Retinal pigment epithelial cell (primary cell): ENCODE measurements around the gene OTUD3.

ENCODE experiments used
- DNase-seq: peaks from one replicate; pipeline ENCODE4 v3.0.0-alpha.2; 2010; ENCODE audit warnings: low read depth
- H3K4me3 ChIP-seq: 2 replicates; pipeline ENCODE4 v1.5.1; 2011; ENCODE audit warnings: mild to moderate bottlenecking, low read length, control low read depth, moderate library complexity
- TF ChIP-seq, protein P1 (sequence below): conservative IDR thresholded peaks from 2 replicates; pipeline ENCODE4 v1.5.1; 2011; ENCODE audit warnings: low read depth, low read length, control low read depth, inconsistent platforms

OTUD3 gene, protein sequence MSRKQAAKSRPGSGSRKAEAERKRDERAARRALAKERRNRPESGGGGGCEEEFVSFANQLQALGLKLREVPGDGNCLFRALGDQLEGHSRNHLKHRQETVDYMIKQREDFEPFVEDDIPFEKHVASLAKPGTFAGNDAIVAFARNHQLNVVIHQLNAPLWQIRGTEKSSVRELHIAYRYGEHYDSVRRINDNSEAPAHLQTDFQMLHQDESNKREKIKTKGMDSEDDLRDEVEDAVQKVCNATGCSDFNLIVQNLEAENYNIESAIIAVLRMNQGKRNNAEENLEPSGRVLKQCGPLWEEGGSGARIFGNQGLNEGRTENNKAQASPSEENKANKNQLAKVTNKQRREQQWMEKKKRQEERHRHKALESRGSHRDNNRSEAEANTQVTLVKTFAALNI

DNA sequence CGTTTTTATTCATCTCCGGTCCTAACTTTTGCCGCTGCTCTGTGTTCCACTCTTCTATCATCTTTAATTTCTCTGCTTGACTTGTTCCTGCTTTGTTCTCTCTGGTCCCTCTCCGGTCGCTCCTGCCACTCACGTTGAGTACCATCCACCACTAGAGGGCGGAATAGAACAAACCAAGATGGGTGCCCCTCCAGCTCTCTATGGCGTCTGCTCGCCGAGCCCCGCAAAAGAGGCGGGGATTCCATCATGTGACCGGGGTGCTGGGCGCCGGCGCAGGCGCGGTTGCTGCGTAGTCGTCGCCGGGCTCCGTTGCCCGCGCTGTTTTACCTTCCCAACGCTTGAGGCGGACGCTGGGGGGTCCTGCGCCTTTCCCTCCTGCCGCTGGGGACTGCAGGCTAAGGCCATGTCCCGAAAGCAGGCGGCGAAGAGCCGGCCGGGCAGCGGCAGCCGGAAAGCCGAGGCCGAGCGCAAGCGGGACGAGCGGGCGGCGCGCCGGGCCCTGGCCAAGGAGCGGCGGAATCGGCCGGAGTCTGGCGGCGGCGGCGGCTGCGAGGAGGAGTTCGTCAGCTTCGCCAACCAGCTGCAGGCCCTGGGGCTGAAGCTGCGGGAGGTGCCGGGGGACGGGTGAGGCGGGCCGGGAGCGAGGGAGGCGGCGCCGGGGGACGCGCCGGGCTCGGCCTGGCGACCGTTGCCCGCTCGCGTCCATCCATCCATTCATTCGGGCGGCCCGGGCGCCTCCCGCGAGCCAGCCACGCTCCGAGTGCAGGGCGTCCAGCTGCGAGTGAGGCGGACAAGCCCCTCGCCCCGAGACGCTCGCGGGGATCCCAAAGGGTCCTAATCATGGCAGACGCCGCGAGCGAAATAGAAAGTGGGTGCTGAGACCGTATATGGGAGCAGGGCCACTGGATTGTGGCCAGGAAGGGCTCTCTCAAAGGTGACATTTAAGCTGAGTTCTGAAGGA is at the start of gene OTUD3:
OTUD3 (plus strand) TSS at position 285 of the 961 bp plus-strand sequence; CDS start at position 404, 119 bp downstream.
- peak; percentile 89 for DNase-seq
- H3K4me3 ChIP-seq = peak within 1 kb of the TSS; percentile 85
- TF ChIP-seq, protein P1, sequence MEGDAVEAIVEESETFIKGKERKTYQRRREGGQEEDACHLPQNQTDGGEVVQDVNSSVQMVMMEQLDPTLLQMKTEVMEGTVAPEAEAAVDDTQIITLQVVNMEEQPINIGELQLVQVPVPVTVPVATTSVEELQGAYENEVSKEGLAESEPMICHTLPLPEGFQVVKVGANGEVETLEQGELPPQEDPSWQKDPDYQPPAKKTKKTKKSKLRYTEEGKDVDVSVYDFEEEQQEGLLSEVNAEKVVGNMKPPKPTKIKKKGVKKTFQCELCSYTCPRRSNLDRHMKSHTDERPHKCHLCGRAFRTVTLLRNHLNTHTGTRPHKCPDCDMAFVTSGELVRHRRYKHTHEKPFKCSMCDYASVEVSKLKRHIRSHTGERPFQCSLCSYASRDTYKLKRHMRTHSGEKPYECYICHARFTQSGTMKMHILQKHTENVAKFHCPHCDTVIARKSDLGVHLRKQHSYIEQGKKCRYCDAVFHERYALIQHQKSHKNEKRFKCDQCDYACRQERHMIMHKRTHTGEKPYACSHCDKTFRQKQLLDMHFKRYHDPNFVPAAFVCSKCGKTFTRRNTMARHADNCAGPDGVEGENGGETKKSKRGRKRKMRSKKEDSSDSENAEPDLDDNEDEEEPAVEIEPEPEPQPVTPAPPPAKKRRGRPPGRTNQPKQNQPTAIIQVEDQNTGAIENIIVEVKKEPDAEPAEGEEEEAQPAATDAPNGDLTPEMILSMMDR = peak; percentile 87

DNA sequence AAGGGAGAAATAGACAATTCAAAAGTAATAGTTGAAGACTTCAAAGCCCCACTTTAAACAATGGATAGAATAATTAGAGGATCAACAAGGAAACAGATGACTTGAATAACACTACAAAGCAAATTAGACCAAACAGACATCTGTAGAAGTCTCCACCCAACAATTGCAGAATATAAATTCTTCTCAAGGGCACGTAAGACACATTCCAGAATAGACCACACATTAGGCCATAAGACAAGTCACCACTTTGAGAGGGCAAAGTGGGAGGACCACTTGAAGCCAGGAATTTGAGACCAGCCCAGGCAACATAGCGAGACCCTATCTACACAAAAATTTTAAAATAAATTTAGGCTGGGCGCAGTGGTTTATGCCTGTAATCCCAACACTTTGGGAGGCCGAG is 46.6 kb upstream of the OTUD3 start:
- TF ChIP-seq, protein P1 = no peak
- H3K4me3 ChIP-seq = no peak overlapping the region
- DNase-seq = no peak

DNA sequence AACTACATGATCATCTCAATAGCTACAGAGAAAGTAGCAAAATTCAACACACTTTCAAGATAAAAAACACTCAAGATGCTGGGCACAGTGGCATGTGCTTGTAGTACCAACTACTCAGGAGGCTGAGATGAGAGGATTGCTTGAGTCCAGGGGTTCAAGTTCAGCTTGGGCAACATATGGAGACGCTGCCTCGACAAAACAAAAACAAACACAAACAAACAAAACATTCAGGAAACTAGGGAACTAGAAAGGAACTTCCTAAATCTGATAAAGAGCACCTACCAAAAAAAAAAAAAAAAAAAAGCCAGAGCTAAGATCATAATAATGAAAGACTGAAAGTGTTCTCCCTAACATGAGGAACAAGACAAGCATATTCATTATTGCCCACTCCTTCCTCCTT is 44.3 kb upstream of the OTUD3 start:
- H3K4me3 ChIP-seq = no peak overlapping the region
- TF ChIP-seq, protein P1 = no peak
- DNase-seq = no peak

DNA sequence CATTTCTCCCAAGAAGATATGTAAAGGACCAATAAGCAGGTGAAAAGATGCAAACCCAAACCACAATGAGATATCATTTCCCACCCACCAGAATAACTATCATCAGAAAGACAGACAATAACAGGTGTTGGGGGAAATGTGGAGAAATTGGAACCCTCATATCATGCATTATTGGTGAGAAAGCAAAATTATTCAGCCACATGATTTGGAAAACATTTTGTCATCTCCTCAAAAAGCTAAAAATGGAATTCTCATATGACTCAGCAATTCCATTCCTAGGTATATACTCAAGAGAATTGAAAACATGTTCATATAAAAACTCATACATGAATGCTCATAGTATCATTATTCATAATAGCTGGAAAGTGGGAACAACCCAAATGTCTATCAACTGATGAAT is 42.0 kb upstream of the OTUD3 start:
- TF ChIP-seq, protein P1 = no peak
- DNase-seq = no peak
- H3K4me3 ChIP-seq = no peak overlapping the region

DNA sequence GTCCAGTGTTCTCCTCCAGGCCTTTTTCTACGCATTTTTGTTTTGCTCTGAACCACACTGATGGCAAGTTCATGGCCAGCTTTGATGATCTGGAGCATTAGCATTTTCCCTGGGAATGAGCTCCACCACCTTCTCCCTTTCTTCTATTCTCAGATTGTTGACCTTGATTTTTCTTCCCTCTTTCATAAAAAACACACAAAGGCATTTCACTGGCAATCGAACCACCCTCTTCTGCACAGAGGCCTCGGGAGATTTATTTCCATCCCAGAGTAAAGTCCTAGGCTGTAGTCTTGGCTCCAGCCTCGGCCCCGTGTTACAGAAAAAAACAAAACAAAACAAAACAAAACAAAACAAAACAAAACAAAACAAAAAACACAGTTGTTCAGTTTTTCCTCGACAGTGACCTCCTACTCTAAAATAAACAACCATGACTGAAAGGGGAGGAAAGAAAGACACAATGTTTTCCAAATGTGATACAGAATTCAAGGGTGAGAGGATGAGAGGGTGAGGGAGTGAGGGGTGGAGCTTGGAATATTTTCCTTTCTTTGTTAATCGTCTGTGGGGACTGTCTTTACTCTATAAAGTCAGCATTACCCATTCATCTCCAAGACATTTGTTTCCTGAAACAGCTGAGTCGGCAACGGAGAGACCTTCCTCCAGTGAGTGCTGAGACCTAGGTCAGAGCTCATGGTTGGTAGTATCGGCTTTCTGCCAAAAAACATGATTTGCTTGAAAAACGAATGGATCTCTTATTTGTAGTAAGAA is 37.3 kb upstream of the OTUD3 start:
- H3K4me3 ChIP-seq = no peak overlapping the region
- no peak for DNase-seq
- TF ChIP-seq, protein P1 = no peak

DNA sequence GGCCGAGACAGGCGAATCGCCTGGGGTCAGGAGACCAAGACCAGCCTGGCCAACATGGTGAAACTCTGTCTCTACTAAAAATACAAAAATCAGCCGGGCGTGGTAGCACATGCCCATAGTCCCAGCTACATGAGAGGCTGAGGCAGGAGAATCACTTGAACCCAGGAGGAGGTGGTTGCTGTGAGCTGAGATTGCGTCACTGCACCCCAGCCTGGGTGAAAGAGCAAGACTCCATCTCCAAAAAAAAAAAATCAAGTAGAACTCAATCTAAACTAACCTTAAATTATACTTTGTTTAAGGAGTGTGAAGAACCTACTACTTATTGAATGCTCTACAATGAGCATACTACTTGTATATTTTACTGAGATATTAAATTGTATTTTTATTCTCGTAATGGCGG is 36.6 kb upstream of the OTUD3 start:
- no peak for DNase-seq
- TF ChIP-seq, protein P1 = no peak

More for the DNA sequence above, 36.6 kb upstream of the OTUD3 start:
- H3K4me3 ChIP-seq = no peak overlapping the region
